ENCODE measurements around the gene RCBTB1. TPM values are rescaled to one million over a fixed set of nuclear protein-coding genes. Genes with fewer than 3 reads are reported as not detected.
A peak's percentile ranks its signal among the peaks of the same experiment; 100 is the strongest.

The RCBTB1 gene
- total and polyA plus RNA-seq, 2 donors (not counting 3 experiments of a cell fraction or from before 2014, with no cell fraction given): 12.1 to 23.8 TPM

DNA sequence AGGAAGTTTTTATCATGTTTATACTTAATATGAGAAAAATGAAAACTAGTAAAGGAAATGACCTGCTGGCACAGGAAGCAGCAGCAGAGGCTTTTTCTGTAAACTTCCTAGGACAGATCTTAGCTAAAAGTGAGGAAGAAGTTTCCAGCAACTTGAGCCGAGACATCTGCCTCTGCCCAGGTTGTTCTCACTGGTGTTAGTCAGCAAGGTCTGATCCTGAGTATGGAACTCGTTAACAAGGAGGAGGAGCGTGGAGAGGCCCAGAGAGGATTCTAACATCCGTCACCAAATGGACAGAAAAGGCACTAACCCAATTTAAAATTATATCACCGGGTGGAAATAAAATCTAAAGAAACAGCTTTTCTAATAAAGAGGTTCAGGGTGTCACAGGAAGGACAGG, 46.0 kb downstream of the RCBTB1 start:
- POLR2A ChIA-PET: interaction anchor here (0.6 to 0.9 kb wide), 2 partner anchors 10 to 275 kb away, joined by 4 read pairs; no protein-coding TSS in a partner anchor

More for the DNA sequence above, 46.0 kb downstream of the RCBTB1 start:
- Histone ChIP-seq H3K4me2 (ENCODE audit: insufficient read depth, low read length) (no peak overlapping the region), H2AFZ (ENCODE audit: low read depth, low read length) (no peak overlapping the region), H3K9ac (replicated peaks; ENCODE audit: extremely low read depth, insufficient read depth, low read length) (no peak overlapping the region), H3K79me2 (ENCODE audit: control insufficient read depth, insufficient read depth, low read length) (no peaks in the 10 kb centered on the region), H3K27ac (ENCODE audit: insufficient read depth, low read depth, low read length) (no peak overlapping the region), H3K4me1 (ENCODE audit: control insufficient read depth, extremely low read depth, insufficient read depth, low read length) (peaks cover 17% of the 10 kb centered on the region), H3K9me3 (replicated peaks; ENCODE audit: control insufficient read depth, insufficient read depth, low read length) (no peaks in the 10 kb centered on the region), H3K9me1 (replicated peaks; ENCODE audit: control insufficient read depth, extremely low read depth, insufficient read depth, low read length) (no peaks in the 10 kb centered on the region), H3K36me3 (ENCODE audit: control insufficient read depth in 2 of 2, extremely low read depth in 1 of 2, insufficient read depth in 2 of 2, low read length in 2 of 2) (peaks cover 0 to 4% of the 10 kb centered on the region in 2 experiments), H4K20me1 (replicated peaks; ENCODE audit: control insufficient read depth, extremely low read depth, insufficient read depth, low read length) (no peaks in the 10 kb centered on the region), H3K4me3 (replicated peaks in 1 of 3; ENCODE audit: insufficient read depth in 1 of 3, low read depth in 1 of 3, low read length in 3 of 3) (no peak overlapping the region), H3K27me3 (ENCODE audit: control insufficient read depth in 2 of 2, insufficient read depth in 2 of 2, low read length in 2 of 2) (no peaks in the 10 kb centered on the region)
- TF ChIP-seq MYC (IDR thresholded peaks at IDR 0.05; ENCODE audit: low read depth, low read length) (no peak), POLR2AphosphoS5 (IDR thresholded peaks at IDR 0.05; ENCODE audit: insufficient read depth, low read depth, low read length) (no peak), GATA2 (IDR thresholded peaks at IDR 0.05; ENCODE audit: insufficient read depth, insufficient read length, low read depth, low read length) (no peak), EZH2 (IDR thresholded peaks at IDR 0.05; ENCODE audit: borderline replicate concordance, low read depth, low read length, severe bottlenecking) (no peak), POLR2A (IDR thresholded peaks at IDR 0.05; ENCODE audit: low read depth, low read length) (no peak), FOS (IDR thresholded peaks at IDR 0.05; ENCODE audit: borderline replicate concordance, insufficient read depth, low read length) (no peak), JUN (IDR thresholded peaks at IDR 0.05; ENCODE audit: borderline replicate concordance, insufficient read depth, insufficient read length, low read depth) (no peak)
- TF ChIP-seq, protein P1, sequence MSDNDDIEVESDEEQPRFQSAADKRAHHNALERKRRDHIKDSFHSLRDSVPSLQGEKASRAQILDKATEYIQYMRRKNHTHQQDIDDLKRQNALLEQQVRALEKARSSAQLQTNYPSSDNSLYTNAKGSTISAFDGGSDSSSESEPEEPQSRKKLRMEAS (IDR thresholded peaks at IDR 0.05; ENCODE audit: insufficient read depth, insufficient read length): no peak
- TF ChIP-seq, protein P2, sequence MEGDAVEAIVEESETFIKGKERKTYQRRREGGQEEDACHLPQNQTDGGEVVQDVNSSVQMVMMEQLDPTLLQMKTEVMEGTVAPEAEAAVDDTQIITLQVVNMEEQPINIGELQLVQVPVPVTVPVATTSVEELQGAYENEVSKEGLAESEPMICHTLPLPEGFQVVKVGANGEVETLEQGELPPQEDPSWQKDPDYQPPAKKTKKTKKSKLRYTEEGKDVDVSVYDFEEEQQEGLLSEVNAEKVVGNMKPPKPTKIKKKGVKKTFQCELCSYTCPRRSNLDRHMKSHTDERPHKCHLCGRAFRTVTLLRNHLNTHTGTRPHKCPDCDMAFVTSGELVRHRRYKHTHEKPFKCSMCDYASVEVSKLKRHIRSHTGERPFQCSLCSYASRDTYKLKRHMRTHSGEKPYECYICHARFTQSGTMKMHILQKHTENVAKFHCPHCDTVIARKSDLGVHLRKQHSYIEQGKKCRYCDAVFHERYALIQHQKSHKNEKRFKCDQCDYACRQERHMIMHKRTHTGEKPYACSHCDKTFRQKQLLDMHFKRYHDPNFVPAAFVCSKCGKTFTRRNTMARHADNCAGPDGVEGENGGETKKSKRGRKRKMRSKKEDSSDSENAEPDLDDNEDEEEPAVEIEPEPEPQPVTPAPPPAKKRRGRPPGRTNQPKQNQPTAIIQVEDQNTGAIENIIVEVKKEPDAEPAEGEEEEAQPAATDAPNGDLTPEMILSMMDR (IDR thresholded peaks at IDR 0.05; ENCODE audit: extremely low read depth in 1 of 2, insufficient read depth in 1 of 2, low read depth in 1 of 2, low read length in 2 of 2): no peak
- dilution Hi-C loops (cut with MboI; ENCODE audit: extremely low pct_ligation_motif_present, low sequenced_read_pairs): no loop called here
- intact Hi-C loops (cut with micrococcal nuclease): no loop called here
- peak; percentile 46 for DNase-seq (ENCODE audit: low read depth, low spot score)
- CTCF ChIA-PET: interaction anchor here (0.6 to 1.4 kb wide), 3 partner anchors 44 to 68 kb away, joined by 3 to 5 read pairs (median 3); partner anchors contain the start of gene PHF11
- FAIRE-seq: peak; percentile 37
- no TSS peak for BruUV-seq (replicated peaks)
